Stimulated activated CD4-positive, alpha-beta T cell treated with anti-CD3 and anti-CD28 coated beads, Interleukin-1b, Interleukin-23, amount 100 ng/mL, for 24 hours (primary cell): Measurements from ENCODE around the gene GSK3B.
"Not testable (repeated sequence)": the region's sequence is repeated elsewhere in the genome, so short reads cannot be mapped to it uniquely, and the experiment has no call there.

Experiments used
- DNase-seq, 4 experiments: peaks; one replicate each; pipeline ENCODE4 v3.0.0-alpha.2; 2020; ENCODE audit warnings: low read depth in 4 of 4, low spot score in 1 of 4

Gene GSK3B

DNA sequence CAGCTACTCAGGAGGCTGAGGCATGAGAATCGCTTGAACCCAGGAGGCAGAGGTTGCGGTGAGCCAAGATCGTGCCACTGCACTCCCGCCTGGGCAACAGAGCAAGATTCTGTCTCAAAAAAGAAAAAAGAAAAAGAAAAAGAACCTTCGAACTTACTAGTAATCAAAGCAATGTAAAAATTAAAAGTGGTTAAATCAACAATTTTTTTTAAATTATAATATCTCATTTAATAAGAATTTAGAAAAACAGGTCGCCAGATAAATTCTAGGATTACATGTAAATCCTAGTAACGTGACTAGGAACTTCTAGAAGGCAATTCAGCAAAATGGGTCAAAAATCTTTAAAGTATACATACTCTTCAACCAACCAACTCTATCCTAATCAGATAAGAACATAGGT is 37.2 kb downstream of the GSK3B start:
- DNase-seq, result no peak

DNA sequence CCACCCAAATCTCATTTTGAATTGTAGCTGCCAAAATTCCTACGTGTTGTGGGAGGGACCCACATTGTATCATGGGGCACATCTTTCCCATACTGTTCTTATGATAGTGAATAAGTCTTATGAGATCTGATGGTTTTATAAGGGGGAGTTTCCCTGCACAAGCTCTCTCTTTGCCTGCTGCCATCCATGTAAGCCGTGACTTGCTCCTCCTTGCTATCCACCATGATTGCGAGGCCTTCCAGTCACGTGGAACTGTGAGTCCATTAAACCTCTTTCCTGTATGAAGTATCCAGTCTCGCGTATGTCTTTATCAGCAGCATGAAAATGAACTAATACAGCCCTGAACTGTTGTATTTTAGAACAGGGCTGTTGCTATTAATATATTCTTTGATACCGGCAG is 40.6 kb downstream of the GSK3B start:
- DNase-seq, result not testable (repeated sequence)

DNA sequence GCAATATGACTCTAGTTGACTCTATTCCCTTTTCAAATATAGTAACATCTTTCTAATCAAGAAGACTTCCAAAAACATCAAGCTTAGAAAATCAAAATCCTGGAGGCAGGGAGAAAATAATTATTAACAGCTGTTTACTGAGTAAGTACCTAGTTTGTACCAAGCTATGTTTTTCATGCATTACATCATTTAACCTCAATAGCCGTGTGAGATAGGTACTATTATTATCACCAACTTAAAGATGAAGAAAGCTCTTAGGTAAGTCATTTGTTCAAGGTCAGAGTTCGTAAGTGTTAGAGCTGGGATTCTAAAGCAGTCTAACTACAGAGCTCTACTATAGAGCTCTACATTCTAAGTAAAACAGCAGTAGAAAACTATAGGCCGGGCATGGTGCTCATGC is 41.6 kb downstream of the GSK3B start:
- DNase-seq, result no peak

DNA sequence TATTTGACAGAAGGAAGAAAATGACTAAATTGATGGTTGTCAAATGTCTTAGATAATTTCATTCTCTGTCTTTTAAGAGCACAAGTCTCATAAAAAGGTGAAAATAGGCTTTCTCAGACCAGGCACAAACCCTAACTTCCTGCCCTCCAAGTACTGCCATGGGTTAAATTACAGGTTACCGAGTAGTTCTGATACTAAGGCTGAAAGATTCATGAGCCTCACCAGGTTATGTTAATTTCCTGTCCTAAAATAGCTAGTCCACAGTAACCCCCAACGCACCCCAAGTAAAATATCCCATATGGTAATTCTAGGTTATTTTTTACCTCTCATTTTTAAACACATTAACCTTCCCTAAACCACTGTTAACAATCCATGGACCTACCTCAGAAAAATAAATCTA is 42.0 kb downstream of the GSK3B start:
- no peak for DNase-seq

DNA sequence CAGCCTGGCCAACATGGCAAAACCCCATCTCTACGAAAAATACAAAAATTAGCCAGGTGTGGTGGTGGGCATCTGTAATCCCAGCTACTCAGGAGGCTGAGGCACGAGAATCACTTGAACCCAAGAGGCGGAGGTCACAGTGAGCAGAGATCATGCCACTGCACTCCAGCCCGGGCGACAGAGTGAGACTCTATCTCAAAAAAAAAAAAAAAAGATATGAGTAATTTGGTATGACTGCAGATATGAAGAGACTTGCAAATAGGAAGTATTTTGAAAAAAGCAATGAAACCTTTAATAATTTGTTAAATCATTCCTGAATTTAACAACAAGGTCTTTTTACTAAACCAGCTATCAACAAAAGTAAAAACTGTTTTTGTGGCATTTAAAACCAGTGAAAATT is 42.7 kb downstream of the GSK3B start:
- not testable (repeated sequence) for DNase-seq

DNA sequence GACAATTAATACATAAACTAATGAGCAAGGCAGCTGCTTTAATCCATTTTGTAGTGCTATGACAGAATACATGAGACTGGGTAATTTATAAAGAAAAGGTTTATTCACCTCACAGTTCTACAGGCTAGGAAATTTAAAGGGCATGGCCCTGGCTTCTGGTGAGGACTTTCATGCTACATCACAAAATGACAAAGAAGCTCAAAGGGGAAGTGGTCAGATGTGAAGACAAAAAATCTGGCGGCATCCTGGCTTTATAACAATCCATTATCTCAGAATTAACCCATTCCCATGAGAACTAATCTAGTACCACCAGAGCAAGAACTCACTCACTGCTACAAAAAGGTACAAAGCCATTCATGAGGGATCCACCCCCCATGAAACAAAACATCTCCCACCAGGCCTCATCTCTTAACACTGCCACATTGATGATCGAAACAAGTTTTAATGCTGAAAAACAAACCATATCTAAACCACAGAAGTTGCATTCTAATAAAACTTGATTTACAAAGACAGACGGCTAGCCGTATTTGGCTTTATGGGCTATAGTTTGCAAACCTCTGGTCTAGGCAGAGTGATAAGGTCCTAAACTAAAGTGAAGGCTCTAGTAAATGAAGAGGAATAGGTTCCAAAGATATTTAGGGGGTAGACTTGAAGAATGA is 44.2 kb downstream of the GSK3B start:
- no peak for DNase-seq

DNA sequence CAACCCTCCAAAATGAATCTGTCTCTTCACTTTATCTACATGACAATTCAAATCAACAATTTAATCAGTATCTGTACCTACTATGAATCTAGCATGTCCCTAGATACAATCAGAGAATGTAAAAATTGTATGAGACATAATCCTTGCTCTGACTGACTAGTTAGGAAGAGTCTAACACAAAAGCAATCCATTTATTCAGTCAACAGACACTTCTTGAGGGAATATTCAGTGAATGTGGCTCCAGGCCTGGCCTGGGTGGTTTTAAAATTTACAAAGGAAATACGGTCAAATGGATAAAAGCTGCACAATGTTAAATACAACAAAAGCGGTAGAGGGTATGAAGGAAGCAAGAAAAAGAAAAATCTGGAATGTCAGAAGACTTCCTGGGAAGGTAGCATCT is 45.2 kb downstream of the GSK3B start:
- DNase-seq, result no peak

DNA sequence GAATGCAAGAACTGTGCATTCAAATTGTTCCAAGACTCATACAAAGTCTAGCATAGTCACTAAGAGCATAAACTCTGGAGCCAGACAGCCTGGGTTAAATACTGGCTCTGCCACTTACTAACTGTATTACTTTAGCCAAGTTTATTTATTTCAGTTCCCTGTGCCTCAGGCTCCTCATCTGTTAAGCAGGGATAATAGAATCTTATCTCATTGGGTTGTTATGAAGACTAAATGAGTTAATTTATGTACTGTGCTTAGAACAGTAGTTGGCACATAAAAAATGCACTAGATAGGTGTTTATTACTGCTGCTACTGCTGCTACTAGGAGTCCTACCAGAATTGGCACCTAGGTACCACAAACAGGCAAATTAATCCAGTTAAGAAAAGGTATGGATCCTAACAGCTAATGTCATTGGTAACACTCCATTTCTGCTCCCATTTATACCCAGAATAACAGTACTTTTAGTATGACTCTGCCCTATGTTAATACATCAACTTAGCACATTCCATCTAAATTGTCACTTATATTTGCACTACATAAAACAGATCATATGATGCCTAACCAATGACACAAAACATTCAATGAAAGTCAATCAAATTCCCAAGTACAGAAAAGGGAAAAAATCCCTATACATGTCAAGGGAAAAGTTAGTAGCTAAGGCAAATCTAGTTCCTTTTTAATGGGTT is 45.7 kb downstream of the GSK3B start:
- DNase-seq, result no peak

DNA sequence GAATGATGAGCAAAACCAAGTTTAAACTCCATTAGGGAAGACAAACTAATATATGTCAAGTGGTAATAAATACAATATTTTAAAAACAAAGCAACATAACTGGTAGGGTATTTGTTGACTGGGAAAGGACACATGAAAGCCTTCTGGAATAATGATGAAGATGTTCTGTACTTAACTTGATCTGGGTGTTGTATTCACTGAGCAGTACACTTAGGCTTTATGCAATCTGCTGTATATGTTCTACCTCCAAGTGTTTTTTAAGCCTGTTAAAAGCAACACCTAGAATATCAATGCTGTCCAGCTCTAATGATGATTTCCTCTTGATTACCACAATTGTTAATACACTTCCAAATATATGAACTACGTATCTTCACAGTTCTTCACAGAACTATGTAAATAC is 46.6 kb downstream of the GSK3B start:
- DNase-seq, result no peak

DNA sequence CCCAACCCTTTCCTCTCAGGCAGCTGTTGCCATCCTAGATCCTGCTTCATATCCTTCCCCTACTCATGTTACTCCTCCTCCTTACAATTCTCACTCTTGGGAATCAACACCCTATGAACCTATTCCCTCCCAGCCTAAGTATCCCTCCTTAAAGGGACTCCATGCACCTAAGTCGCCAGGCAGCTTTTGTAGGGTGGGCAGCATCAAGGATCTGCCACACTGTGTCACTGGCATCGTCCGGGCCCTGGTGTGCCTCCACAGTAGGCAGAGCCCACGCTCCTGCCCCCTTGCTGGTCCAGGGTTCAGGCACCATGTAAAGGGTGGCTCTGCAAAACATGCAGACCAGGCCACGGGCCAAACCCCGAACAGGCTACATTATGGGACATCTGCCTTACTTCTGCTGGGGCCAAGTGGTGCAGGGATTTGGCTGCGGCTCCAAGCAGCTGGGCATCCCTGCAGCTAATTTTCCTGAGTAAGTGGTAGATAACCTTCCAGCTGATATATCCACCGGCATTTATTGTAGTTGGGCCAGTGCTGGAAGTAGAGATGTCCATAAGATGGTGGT is 53.4 kb downstream of the GSK3B start:
- no peak for DNase-seq

DNA sequence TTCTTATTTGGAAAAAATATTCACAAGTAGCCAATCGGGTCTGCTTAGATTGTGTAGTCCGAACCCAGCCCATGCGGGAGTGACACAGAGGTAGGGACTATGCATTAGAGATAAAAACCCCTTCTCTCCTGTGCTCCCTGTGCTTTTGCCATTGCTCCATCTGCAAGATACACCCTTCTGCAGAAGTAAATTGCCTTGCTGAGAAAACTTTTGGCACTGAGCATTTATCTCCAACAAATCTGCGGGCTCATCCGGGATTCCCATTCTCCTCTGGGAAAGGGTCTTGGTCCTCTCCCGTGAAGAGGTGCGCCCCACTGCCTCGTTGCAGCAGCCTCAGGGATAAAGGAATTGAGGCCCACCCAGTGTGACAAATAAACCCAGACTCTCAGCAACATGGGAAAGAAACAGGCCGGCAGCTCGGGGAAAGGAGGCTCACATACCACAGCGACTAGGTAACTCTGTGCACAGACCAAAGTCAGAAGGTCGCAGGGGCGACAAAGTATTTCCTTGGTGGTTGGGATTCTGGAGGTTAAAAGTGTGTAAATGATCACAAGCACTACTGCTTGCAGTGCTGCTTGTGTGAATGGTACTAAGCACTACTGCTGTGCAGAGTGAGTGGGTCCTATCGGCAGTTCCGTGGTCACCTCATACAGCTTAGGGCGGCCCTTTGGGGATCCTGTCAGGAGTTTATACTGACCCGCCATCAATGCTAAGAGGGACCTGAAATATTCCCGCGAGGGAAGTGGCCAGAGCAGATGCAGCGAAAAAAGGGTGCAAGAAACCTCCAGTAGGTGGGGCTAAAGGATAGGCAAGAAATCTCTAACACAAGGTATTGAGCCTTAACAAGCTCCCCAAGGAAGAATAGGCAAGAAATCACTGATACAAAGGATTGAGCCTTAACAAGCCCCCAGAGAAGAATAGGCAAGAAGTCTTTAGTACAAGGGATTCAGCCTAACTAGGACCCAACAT is 54.3 kb downstream of the GSK3B start:
- DNase-seq, result no peak

DNA sequence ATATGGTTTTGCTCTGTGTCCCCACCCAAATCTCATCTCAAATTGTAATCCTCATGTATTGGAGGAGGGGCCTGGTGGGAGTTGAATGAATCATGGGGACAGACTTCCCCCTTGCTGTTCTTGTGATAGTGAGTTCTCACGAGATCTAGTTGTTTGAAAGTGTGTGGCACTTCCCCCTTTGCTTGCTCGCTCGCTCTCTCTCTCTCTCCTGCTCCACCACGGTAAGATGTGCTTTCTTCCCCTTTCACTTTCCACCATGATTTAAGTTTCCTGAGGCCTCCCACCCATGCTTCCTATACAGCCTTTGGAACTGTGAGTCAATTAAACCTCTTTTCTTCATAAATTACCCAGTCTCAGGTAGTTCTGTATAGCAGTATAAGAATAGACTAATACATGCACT is 60.7 kb downstream of the GSK3B start:
- DNase-seq, result no peak

DNA sequence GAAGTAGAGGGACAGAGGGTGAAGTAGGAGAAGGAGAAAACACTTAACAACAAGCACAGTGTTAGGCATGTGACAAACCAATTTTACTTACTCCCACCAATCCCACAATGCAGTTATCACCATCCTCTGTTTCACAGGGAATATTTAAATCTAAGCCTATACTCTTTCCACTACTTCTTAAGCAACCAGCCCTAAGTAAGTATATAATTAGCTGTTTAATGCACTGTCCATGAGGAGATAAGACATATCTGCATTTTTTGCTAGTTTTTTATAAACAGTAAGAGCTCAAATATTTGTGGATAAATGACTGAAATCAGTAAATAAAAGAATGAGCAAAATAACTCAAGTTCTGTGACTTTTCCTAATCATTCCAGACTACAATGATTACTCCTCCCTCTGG is 62.7 kb downstream of the GSK3B start:
- no peak for DNase-seq

DNA sequence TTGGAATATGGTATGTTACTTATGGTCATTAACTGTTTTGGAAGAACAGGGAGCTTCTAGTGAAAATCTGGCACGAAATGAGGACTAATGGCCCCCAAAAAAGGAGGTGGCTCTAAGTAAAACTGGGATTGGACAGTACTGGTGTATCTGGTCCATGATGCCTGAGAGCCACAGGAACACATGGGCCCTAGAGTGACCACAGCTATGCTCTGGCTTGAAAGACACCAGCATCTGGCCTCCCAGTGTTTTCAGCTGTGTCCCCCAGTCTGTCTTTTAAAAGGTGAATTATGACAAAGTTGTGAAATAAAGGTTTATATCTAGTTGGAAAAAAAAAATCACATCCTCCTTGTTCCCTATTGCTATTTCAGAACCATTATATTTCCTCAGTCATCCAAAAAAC is 64.5 kb downstream of the GSK3B start:
- DNase-seq, result no peak

DNA sequence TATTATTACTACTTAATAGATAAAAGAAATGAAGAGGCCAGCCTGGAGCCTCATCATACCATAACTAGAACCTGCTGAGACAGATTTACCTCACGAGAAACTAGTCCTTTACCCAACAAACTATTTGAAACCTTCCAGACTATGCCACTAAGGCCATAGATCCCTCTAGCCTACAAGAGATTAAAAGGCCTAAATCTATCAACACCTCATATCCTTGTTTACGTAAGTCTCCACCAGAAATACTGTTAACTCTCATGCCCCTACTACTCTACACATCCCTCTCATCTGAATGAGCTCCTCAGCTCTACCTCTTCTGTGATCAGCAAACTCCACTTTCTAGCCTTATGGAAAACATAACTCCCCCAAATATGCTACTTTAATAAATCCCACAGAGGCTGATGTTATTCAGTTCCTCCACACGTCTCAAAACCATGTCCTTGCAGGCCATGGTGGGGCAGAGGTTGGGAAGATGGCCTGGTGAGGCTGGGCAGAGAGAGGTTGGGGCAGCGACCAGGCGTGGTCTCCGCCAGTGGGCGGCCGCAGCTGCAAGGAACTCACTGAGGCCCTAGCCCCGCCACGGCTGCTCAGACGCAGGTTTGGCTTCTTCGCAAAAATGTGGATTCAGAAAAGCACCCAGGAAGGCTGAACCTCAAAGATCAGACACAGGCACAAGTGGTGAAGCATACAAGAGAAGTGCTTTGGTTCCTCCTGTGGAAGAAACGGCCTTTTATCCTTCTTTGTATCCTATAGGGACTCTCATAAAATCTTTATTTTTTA is 65.8 kb downstream of the GSK3B start:
- DNase-seq, result no peak

DNA sequence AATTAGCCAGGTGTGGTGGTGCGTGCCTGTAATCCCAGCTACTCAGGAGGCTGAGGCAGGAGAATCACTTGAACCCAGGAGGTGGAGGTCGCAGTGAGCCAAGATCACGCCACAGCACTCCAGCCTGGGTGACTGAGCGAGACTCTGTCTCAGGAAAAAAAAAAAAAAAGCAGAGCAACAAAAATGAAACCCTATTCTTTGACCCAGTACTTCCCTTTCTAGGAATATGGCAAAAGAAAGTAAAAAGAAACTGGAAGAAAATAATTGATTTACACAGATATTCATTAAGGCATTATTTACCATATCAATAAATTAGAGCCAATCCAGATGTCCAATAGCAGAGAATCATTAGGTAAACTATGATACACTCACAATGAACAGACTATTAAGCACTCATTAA is 67.0 kb downstream of the GSK3B start:
- DNase-seq, result no peak

DNA sequence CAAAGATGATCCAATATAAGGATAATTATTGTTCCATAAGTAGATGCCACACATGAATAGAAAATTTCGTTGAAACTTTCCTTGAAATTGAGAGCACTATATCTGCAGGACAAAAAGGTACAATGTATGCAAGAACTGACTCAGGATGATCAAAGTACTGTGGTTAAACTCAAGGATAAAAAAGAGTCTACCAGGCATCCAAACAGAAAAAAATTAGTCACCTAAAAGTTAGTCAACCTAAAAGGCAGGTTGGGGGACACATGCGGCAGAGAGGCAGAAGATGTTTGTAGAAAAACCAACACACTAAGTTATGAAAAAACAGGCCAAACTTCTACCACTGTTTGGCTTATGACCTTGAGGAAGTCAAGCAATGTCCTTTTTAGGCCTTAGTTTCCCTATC is 68.7 kb downstream of the GSK3B start:
- DNase-seq, result no peak

DNA sequence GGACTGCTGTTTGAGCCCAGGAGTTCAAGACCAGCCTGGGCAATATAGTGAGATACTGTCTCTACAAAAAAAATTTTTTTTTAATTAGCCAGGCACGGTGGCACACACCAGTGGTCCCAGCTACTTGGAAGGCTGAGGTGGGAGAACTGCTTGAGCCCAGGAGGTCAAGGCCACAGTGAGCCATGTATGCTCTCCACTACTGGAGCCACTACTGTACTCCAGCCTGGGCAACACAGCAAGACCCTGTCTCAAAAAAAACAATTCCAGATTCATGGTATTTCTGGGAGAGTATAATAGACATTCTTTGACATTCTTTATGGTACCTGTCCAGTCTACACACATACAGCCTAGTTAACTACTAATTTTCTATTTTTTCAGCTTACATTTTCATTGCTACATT is 70.1 kb downstream of the GSK3B start:
- DNase-seq, result no peak

DNA sequence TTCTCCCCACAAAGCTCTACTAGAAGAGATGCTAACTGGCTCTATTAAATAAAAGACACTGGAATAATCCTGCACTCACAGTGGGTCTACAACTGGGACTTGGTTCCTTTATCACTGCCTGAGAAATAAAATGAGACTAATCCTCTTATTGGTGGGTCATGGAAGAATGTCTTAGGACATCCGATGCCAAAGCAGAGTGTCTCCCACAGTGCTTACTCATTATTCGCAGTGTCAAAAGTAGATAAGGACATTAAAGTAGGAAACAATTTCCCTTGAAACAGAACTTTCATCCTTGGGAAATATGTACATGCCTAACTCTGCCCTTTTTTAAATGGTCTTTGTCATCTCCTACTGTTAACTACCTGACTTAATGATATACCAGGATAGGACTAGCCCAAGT is 71.5 kb downstream of the GSK3B start:
- no peak for DNase-seq

DNA sequence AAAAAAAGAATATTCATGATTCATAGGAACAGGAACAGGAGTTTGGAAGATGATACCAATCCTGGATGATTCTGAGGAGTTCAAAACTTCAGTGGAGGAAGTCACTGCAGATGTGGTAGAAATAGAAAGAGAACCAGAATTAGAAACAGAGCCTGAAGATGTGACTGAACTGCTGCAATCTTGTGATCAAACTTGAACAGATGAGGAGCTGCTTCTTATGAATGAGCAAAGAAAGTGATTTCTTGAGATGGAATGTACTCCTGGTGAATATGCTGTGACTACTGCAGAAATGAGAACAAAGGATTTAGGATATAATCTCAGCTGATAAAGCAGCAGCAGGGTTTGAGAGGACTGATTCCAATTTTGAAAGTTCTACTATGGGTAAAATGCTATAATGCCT is 72.7 kb downstream of the GSK3B start:
- no peak for DNase-seq

DNA sequence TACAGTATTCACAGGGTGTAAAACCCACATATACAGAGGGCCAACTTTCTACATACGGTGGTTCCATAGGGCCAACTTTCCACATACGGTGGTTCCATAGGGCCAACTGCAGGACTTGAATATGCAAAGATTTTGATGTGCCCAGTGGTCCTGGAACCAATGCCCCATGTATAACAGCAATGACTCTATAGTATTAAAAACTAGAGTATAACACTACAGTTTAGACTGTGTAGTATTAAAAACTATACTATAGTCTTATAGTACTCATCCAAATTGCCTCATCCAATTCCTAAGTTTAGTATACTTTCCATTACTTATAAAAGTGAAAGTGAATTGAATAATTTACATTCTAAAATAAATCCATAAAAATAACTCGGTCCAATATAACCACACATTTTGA is 75.9 kb downstream of the GSK3B start:
- DNase-seq, result no peak
